HG03432 (cell line): Measurements from ENCODE around the gene UCP3.

Source experiments
- ATAC-seq: cut with Tn5 transposase; IDR thresholded peaks from one replicate; pipeline ENCODE4 v1.9.1; 2021; ENCODE audit warnings: mild to moderate bottlenecking, moderate library complexity; ENCODE audit not compliant: unreplicated experiment

UCP3 gene

DNA sequence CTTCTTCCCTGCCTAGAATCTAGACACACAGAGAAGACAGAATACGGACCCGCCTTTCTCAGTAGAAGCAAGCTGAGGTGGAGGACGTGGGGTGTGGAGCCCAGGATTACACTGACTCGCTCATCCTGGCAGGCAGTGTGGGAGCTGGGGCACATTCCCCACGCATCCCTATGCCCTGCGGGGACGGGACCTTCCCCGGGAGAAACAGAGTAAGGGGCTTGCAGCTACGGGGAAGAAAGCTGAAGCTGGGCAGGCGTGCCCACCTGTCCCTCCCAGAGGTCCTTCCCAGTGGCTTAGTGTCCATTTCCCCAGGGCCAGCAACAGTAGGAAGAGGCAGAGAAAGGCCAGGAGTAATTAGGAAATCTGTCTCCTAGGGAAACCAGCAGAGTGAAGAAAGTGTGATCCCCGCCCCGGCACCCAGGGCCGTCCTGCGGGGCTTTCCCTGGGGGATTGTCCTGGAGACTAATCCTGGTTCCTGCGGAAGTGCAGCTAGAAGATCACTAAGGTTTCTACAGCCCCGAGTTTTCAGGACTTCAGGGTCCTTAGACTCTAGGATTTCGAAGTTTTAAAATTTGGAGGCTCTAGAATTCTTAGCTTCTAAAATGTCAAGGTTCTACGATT, 50.3 kb downstream of the UCP3 start:
- ATAC-seq: no peak

DNA sequence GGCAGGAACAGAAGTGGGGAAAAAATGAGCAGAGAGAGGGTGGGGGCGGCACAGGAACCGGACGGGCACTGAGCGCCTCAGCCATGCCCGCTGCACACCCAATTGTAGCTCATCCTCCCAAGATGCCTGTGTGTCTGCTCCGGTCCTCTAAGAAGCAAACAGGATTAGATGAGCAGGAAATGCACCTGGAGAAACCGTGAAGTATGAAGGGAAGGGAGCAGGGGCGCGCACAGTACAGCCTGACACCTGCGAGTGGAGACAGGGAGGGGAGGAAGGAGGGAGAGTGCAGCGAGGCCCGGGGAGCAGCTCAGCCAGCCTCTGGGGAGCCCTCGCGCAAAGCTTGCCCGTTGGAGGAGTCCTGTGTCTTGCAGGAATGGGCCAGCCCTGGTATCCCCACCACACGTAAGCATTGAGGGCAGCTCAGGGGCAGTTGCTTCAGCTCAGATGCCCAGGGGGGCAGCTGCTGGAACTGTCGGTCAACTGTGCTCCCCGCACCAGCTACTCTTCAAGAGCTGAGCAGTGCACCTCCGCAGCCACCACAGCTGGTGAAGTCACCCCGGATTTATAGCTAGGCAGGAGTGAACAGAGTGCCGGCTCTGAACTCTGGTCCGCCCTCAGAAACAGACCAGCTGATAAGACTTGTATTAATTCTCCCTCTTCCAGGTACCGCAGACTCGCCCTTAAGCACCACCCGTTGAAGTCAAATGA, 51.1 kb downstream of the UCP3 start:
- no peak for ATAC-seq

DNA sequence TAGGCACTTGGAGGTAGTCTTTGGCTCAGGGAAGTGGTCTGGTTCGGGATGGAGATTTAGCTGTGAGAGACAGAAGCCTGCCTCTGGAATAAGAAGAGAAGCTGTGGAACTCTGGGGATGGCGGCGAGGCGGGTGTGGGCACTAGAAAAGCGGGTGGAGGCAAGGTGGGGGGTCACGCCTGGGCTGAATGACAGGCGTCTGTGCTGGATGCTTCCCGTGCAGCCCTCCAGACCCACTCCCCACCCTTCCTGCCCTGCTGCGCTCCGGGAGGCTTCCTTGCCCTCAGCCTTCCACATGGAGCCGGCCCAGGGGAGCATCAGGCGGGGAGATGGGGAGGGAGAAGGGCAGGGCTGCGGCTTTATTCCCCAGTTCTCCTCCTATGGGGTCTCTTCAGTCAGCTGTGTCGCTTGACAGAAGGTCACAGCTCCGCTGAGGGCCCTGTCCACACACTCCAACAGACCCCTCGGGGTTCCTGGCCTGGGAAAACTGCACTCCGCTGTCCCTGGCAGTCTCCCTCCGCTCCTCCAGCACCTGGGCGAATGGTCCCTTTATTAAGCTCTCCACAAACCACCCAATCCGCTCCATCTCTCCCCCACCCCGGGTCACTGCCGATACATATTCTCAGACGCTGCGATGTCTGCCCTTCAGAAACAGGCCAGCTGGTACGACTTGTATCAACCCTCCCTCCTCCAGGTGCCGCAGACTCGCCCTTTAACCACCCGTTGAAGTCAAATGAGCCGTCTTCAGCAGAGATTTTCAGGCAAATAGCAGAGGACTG, 51.8 kb downstream of the UCP3 start:
- no peak for ATAC-seq

DNA sequence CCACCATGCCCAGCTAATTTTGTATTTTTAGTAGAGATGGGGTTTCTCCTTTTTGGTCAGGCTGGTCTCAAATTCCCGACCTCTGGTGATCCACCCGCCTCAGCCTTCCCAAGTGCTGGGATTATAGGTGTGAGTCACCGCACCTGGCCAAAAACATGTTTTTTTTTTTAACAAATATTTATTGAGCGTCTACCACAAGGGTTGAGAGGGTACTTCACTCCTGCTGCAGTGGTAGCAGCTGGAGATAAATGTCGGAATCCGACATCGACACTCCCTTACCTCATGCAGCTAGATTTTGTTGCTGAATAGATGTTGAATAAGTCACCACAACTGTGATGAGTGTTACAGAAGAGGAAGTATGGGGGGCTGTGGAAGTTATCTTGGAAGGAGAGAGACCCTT, 57.1 kb downstream of the UCP3 start:
- no peak for ATAC-seq

DNA sequence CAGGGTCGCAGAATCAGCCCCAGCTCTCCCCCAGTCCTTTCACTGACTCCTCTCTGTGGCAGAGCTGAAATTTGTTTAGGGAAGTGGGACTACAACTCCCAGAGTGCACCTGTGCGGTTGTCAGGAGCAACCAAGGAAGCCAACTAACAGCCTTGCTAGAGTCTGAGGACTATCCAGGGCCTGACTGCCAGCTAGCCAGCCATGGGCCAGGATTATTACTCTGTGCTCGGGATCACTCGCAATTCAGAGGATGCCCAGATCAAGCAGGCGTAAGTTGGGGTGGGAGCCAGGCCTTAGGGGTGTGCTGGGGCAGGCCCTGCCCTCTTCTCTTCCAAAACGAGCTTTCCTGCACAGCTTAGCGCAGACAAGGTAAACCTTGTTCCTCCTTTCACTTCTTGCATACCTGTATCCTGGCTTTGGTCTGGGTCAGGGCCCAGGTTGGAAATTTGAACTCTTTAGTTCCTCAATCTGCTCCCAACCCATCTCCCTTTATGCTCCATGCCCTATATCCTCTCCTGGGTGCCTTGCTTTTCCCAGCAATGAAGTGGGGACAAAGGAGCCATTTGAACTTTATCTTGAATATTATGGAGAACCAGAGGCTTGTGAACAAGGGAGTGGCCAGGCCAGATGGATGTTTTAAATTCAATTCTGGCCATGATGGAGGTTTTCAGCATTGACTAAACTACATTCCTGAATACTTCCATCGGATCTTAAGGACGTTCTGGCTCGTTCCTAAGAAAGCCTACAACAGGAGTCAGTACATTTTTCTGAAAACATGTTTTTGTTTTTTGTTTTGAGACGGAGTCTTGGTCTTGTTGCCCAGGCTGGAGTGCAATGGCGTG, 57.8 kb downstream of the UCP3 start, which contains the start of gene DNAJB13:
Gene DNAJB13, plus strand, starts transcription at position 158 of the 842 bp plus-strand sequence. Its CDS starts 44 bp downstream, at position 202.
- ATAC-seq: peak; percentile 73
